GM12892 (cell line): Measurements from ENCODE around the gene SUGCT.

Experiments used
- POLR2A ChIP-seq: IDR thresholded peaks from 2 replicates; pipeline ENCODE4 v1.6.1; 2011; ENCODE audit warnings: low read depth, low read length, control low read depth
- TAF1 ChIP-seq: IDR thresholded peaks from 2 replicates; pipeline ENCODE4 v1.6.1; 2011; ENCODE audit warnings: low read depth, mild to moderate bottlenecking, control low read depth, low read length, borderline replicate concordance

DNA sequence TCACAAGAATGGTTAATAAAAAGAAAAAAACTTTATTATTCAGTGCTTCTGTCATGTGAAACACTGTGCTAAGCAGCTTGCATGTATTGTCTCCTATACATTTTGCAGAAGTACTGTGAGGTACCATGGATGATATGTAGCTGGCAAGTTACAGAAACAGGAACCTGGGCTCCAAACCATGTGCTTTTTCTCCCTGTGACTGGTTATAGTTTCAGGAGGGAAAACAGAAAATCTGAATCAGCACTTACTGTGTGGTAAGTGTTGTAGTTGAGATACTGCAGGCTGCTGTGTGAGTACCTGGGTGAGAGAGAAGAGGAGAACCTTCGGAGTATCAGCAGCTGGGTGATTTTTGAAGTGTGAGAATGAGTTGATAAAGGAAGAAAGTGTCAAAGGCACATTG, 285.0 kb downstream of the SUGCT start:
- TF ChIP-seq POLR2A, result no peak
- no peak for TF ChIP-seq TAF1
